ENCODE results near the gene NIPAL1.

The NIPAL1 gene

GRCh38 chr4:48046059-48046458 is 29.5 kb downstream of the NIPAL1 start:
- TF ChIP-seq EZH2phosphoT487 (IDR thresholded peaks at IDR 0.05; ENCODE audit: borderline replicate concordance) (no peak), CTCF (conservative IDR thresholded peaks at IDR 0.05; ENCODE audit: low read length) (no peak)
- Histone ChIP-seq H3K9me3 (ENCODE audit: insufficient read depth, low read depth, low read length) (no peaks in the 10 kb centered on the region), H3F3A (ENCODE audit: low read depth) (no peaks in the 10 kb centered on the region), H4K20me1 (ENCODE audit: insufficient read depth, low read length, poor library complexity, severe bottlenecking) (no peaks in the 10 kb centered on the region), H3K36me3 (ENCODE audit: insufficient read depth, low read length) (no peaks in the 10 kb centered on the region), H3K79me2 (ENCODE audit: insufficient read depth, low read length) (no peaks in the 10 kb centered on the region), H2AFZ (ENCODE audit: low read length) (no peak overlapping the region), H3K9ac (ENCODE audit: low read depth, low read length, poor library complexity, severe bottlenecking) (no peak overlapping the region), H3K4me3 (ENCODE audit: low read length, poor library complexity, severe bottlenecking) (no peak overlapping the region), H3K27me3 (ENCODE audit: insufficient read depth, low read length, poor library complexity, severe bottlenecking) (no peaks in the 10 kb centered on the region), H3K4me2 (ENCODE audit: low read depth, low read length, poor library complexity, severe bottlenecking) (peak overlapping the region; percentile 85), H3K9me2 (replicated peaks; ENCODE audit: low read depth, low read length) (no peaks in the 10 kb centered on the region), H3K4me1 (ENCODE audit: insufficient read depth, low read length, poor library complexity, severe bottlenecking) (peaks cover 31% of the 10 kb centered on the region)

GRCh38 chr4:48047421-48047844 is 30.9 kb downstream of the NIPAL1 start:
- peak overlapping the region; percentile 56 for H3K4me3 ChIP-seq (ENCODE audit: low read length, poor library complexity, severe bottlenecking)
- no peaks in the 10 kb centered on the region for H3K79me2 ChIP-seq (ENCODE audit: insufficient read depth, low read length)
- H4K20me1 ChIP-seq (ENCODE audit: insufficient read depth, low read length, poor library complexity, severe bottlenecking), result no peaks in the 10 kb centered on the region
- no peak overlapping the region for H2AFZ ChIP-seq (ENCODE audit: low read length)
- H3K4me2 ChIP-seq (ENCODE audit: low read depth, low read length, poor library complexity, severe bottlenecking), result peak overlapping the region; percentile 85
- H3K4me1 ChIP-seq (ENCODE audit: insufficient read depth, low read length, poor library complexity, severe bottlenecking), result peaks cover 31% of the 10 kb centered on the region
- H3K36me3 ChIP-seq (ENCODE audit: insufficient read depth, low read length), result no peaks in the 10 kb centered on the region
- no peaks in the 10 kb centered on the region for H3K9me3 ChIP-seq (ENCODE audit: insufficient read depth, low read depth, low read length)
- H3K27me3 ChIP-seq (ENCODE audit: insufficient read depth, low read length, poor library complexity, severe bottlenecking), result no peaks in the 10 kb centered on the region
- no peak for TF ChIP-seq CTCF (conservative IDR thresholded peaks at IDR 0.05; ENCODE audit: low read length)
- no peak for TF ChIP-seq EZH2phosphoT487 (IDR thresholded peaks at IDR 0.05; ENCODE audit: borderline replicate concordance)
- no peaks in the 10 kb centered on the region for H3K9me2 ChIP-seq (replicated peaks; ENCODE audit: low read depth, low read length)
- no peak overlapping the region for H3K9ac ChIP-seq (ENCODE audit: low read depth, low read length, poor library complexity, severe bottlenecking)
- H3F3A ChIP-seq (ENCODE audit: low read depth), result no peaks in the 10 kb centered on the region

GRCh38 chr4:48047896-48048295 is 31.3 kb downstream of the NIPAL1 start:
- Histone ChIP-seq H3K79me2 (ENCODE audit: insufficient read depth, low read length) (no peaks in the 10 kb centered on the region), H3F3A (ENCODE audit: low read depth) (no peaks in the 10 kb centered on the region), H3K27me3 (ENCODE audit: insufficient read depth, low read length, poor library complexity, severe bottlenecking) (no peaks in the 10 kb centered on the region), H3K4me1 (ENCODE audit: insufficient read depth, low read length, poor library complexity, severe bottlenecking) (peaks cover 31% of the 10 kb centered on the region), H3K9ac (ENCODE audit: low read depth, low read length, poor library complexity, severe bottlenecking) (no peak overlapping the region), H2AFZ (ENCODE audit: low read length) (no peak overlapping the region), H3K9me2 (replicated peaks; ENCODE audit: low read depth, low read length) (no peaks in the 10 kb centered on the region), H3K4me2 (ENCODE audit: low read depth, low read length, poor library complexity, severe bottlenecking) (peak overlapping the region; percentile 85), H4K20me1 (ENCODE audit: insufficient read depth, low read length, poor library complexity, severe bottlenecking) (no peaks in the 10 kb centered on the region), H3K4me3 (ENCODE audit: low read length, poor library complexity, severe bottlenecking) (peak overlapping the region; percentile 56), H3K9me3 (ENCODE audit: insufficient read depth, low read depth, low read length) (no peaks in the 10 kb centered on the region), H3K36me3 (ENCODE audit: insufficient read depth, low read length) (no peaks in the 10 kb centered on the region)
- TF ChIP-seq CTCF (conservative IDR thresholded peaks at IDR 0.05; ENCODE audit: low read length), result no peak
- TF ChIP-seq EZH2phosphoT487 (IDR thresholded peaks at IDR 0.05; ENCODE audit: borderline replicate concordance), result no peak

Data from Loucy (cell line).